ENCODE results near the gene MAGI1.
"Not testable (repeated sequence)": the region's sequence is repeated elsewhere in the genome, so short reads cannot be mapped to it uniquely, and the experiment has no call there.

MAGI1 gene

GRCh38 chr3:65746848-65747247, 291.9 kb downstream of the MAGI1 start:
- no peak for DNase-seq (ENCODE audit: low read depth)

DNA sequence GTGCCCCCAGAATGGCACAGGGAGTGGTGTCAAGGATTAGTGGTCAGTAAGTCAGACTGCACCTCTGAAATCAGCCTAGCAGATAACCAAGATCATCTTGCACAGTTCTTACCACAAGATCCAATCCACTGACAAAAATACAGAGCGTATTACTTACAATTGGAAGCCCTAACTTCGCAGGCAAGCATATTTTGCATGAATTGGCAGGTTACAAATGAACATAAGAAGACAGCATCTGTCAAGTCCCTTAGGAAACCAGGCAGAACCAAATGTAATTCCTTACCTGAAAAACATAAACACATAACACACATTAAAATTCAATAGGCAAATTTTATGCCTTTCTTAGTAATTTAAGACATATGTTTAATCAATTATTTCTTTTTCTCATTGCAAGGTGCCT, 293.4 kb downstream of the MAGI1 start:
- no peak for DNase-seq (ENCODE audit: low read depth)

DNA sequence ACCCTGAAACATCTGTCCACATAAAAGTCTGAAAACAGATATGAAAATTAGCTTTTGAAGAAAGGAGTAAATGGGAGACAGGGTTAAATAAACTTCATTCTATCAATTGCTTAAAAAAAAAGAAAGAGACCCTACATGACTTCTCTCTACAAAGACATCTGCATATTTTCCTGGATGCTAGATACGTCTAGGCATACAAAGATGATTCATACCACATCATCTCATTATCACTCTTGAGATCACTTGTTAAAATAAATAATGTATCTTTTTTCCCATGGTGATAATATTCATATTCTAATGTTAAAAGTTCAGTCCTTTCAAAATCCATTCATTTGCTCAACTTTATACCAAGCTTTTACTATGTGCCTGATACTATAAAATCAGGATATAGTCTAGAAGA, 295.8 kb downstream of the MAGI1 start:
- DNase-seq (ENCODE audit: low read depth) = no peak

GRCh38 chr3:65741540-65741939, 297.2 kb downstream of the MAGI1 start:
- no peak for DNase-seq (ENCODE audit: low read depth)

DNA sequence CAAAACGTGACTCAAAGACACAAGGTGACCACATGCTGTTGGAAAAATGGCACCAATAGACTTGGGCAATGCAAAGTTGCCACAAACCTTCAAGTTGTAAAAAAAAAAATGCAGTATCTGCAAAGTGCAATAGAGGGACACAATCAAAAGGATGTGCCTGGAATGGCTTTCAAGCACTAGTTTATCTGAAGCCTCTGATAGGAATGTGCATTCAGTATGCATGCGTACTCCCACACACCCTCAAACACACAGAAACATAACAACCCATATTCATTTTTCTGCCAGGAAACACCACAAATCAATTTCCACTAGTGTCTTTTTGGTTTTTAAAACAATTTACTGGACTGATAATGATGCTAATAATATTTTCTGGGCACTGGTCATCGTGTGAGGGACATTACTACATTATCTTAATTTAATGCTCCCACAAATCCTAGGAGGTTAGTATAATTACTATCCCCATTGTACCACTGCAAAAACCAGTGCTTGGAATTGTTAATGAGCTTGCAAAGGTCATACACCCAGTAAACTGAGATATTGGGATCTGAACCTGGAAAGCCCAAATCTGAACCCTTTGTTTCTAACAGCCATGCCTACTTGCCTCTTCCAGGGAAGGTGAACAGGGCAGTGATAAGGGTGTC, 298.7 kb downstream of the MAGI1 start:
- DNase-seq (ENCODE audit: low read depth) = no peak

GRCh38 chr3:65734792-65735191, 303.9 kb downstream of the MAGI1 start:
- no peak for DNase-seq (ENCODE audit: low read depth)

DNA sequence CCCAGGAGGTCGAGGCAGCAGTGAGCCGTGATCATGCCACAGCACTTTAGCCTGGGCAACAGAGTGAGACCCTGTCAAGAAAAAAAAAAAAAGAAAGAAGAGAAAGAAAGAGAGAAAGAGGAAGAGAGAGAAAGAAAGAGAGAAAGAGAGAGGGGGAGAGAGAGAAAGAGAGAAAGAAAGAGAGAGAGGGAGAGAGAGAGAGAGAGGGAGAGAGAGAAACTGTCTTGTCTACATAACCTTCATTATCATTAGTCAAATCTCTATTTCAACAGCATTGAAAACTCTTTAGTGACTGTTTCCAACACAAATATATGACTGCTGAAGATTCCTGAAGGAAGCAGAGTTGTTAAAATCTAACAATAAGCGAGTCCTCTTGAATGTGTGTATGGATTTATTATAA, 304.3 kb downstream of the MAGI1 start:
- DNase-seq (ENCODE audit: low read depth) = no peak

DNA sequence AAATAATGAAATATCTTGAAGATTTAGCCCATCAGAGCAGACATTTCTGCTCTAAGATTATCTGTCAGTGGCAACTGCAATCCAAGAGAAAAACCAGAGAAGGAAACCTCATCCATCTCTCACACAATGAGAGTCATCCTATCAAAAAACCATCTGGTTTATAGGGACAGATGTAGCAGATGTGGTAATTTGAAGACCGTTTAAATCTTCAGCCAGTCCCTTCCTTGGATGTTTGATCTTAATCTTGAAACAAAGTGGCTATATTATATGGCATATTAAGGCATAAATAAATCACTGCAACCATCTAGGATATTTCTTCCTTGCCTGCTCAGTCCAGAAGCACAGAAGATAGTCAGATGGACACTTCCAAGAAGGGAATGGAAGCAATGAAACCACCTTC, 305.3 kb downstream of the MAGI1 start:
- DNase-seq (ENCODE audit: low read depth) = no peak

DNA sequence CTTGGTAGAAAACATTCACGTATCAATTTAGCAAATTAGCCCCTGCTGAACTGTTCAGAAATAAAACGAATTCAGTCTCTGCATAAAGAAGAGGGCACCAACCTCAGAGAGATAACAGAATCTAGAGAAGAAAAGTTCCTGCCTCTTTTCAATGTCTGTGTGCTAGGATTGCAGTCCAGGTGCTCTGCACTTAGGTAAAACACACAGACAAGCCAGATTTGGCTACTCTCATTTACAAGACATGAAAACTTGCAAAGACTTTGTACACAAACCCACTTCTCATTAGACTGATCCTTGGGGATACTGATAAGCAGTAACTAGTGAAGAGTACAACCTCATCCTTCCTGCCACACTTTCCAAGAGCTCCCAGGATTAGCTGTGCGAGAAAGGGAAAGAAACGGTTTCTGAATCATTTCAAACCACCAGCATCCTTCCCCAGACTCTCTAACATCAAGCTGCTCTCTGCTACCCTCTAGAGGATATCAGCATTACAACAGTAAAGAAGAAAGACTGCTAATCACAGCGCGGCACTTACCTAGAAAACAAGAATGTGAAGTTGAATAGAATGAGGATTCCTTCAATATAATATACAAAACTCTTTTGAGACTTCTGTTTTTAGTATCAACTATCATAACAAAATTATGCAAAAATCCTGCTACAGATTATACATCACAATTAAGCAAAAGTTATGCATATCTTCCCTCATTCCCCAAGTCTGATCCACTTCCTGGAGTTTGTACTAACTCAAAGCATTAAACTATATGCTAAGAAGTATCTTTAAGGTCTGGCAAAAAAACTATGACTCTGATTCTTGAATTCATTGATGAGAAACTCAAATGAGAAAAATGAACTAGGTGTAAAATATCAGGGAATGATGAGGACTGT, 306.4 kb downstream of the MAGI1 start:
- no peak for DNase-seq (ENCODE audit: low read depth)

DNA sequence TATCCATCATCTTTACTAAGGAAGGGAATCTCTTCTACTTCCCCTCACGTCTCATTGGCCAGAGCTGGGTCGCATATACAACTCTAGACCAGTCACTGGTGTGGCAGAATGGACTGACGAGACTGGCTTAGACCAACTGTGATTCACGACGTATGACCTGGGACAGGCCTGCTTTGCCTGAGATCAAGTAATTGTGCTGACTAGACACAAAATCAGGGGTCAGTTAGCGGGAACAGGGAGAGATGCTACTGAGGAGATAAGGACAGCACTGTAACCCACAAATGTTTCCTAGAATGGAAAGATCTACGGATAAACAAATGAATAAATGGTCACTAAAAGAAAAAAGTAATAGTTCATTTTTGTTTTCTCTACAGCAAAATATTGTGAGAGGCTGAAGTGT, 308.3 kb downstream of the MAGI1 start:
- no peak for DNase-seq (ENCODE audit: low read depth)

DNA sequence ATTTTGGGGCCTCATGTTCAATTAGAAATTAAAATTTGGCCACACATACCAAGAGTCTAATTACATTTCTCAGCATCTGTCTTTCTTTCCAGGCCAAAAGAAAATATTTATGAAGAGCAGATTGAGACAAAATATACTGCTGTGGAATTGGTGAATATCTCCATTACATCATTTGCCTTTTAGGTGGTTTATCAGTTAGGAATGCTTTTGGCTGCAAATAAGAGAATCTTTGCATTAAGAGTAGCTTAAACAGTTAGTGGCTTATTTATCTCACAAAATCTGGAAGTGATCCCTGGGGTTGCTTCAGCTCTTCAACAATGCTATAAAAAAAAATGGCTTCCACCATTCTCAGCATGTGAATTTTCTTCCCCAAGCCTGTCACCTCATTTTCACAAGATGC, 308.7 kb downstream of the MAGI1 start:
- no peak for DNase-seq (ENCODE audit: low read depth)

GRCh38 chr3:65729555-65729954, 309.2 kb downstream of the MAGI1 start:
- no peak for DNase-seq (ENCODE audit: low read depth)

DNA sequence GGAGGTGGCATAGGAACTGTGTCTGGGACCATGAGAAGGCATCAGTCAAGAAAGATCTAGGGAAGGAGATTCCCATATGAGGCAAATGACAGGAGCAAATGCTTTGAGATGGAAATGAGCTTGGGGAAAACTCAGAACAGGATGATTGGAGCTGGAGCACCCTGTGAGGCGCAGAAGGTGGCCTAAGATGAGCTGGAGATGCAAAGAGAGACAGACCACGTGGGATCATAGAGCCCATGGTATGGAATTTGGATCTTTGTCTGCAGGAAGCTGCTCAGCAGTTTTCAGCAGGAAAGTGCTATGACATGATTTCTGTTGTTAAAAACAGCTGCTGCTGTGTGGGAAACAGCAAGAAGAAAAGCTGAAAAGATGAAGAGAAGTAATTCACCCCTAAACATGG, 310.6 kb downstream of the MAGI1 start:
- no peak for DNase-seq (ENCODE audit: low read depth)

GRCh38 chr3:65723985-65724384, 314.7 kb downstream of the MAGI1 start:
- no peak for DNase-seq (ENCODE audit: low read depth)

- DNase-seq (ENCODE audit: low read depth) = no peak
Measured at GRCh38 chr3:65723011-65723410, 315.7 kb downstream of the MAGI1 start.

GRCh38 chr3:65720989-65721737, 317.6 kb downstream of the MAGI1 start:
- DNase-seq (ENCODE audit: low read depth) = no peak

DNA sequence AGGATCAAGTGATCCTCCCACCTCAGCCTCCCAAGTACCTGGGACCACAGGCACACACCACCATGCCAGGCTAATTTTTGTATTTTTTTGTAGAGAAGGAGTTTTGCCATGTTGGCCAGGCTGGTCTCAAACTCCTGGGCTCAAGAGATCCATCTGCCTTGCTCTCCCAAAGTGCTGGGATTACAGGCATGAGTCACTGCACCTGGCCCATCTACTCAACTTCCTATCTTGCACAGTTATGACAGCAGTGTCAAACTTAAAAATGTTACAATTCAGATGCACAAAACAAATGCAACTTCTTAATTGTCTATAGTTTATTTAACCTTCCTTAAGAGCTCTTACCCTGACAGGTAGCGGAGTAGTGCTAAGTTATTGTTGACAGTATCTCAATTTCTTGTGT, 319.1 kb downstream of the MAGI1 start:
- not testable (repeated sequence) for DNase-seq (ENCODE audit: low read depth)

- no peak for DNase-seq (ENCODE audit: low read depth)
Measured at GRCh38 chr3:65717676-65718346, 320.9 kb downstream of the MAGI1 start.

GRCh38 chr3:65716071-65716751, 322.5 kb downstream of the MAGI1 start:
- DNase-seq (ENCODE audit: low read depth) = no peak

- no peak for DNase-seq (ENCODE audit: low read depth)
Measured at GRCh38 chr3:65714134-65714533, 324.6 kb downstream of the MAGI1 start.

- no peak for DNase-seq (ENCODE audit: low read depth)
Measured at GRCh38 chr3:65713016-65713415, 325.7 kb downstream of the MAGI1 start.

DNA sequence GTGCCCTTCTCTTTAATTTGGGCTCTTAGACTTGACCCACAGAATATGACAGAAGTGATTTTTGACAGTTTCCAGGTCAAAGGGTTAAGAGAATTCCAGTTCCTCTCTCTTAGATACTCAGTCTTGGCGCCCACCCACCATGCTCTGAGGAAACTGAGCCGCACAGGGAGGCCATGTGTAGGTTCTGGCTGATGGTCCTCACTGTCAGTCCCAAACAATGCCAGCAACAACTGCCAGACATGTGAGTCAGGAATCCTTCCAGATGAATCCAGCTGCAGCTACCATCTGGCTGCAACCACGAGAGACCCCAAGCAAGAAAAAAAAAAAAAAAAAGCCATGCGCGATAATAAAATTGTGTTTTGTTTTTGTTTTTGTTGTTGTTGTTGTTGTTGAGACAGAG, 326.6 kb downstream of the MAGI1 start:
- no peak for DNase-seq (ENCODE audit: low read depth)

Data from stimulated activated CD4-positive, alpha-beta T cell treated with anti-CD3 and anti-CD28 coated beads, Interleukin-2, amount 100 ng/mL, for 4 hours (primary cell).